Panc1 (cell line): Measurements from ENCODE around the gene RNF38.

Experiments used
- CTCF ChIP-seq: fragments of 450-650 bp; IDR thresholded peaks from 2 replicates; pipeline ENCODE4 v1.5.1; 2017; ENCODE audit warnings: mild to moderate bottlenecking
- POLR2AphosphoS5 ChIP-seq: IDR thresholded peaks from 2 replicates; pipeline ENCODE4 v1.6.1; 2012; ENCODE audit warnings: mild to moderate bottlenecking, low read depth, low read length, moderate library complexity
- SIN3A ChIP-seq: IDR thresholded peaks from 2 replicates; pipeline ENCODE4 v1.6.1; 2012; ENCODE audit warnings: low read depth, mild to moderate bottlenecking, low read length, moderate library complexity, borderline replicate concordance; ENCODE audit not compliant: insufficient read depth
- TF ChIP-seq, protein P1 (sequence below), 2 experiments: IDR thresholded peaks; 2 replicates each; pipeline ENCODE4 v1.6.1; 2011 to 2012; ENCODE audit warnings: low read depth in 2 of 2, control low read depth in 1 of 2, low read length in 1 of 2, mild to moderate bottlenecking in 1 of 2, moderate library complexity in 1 of 2; ENCODE audit not compliant: insufficient read depth in 1 of 2

- TF ChIP-seq CTCF (no peak), SIN3A (no peak), POLR2AphosphoS5 (no peak)
- TF ChIP-seq, protein P1, sequence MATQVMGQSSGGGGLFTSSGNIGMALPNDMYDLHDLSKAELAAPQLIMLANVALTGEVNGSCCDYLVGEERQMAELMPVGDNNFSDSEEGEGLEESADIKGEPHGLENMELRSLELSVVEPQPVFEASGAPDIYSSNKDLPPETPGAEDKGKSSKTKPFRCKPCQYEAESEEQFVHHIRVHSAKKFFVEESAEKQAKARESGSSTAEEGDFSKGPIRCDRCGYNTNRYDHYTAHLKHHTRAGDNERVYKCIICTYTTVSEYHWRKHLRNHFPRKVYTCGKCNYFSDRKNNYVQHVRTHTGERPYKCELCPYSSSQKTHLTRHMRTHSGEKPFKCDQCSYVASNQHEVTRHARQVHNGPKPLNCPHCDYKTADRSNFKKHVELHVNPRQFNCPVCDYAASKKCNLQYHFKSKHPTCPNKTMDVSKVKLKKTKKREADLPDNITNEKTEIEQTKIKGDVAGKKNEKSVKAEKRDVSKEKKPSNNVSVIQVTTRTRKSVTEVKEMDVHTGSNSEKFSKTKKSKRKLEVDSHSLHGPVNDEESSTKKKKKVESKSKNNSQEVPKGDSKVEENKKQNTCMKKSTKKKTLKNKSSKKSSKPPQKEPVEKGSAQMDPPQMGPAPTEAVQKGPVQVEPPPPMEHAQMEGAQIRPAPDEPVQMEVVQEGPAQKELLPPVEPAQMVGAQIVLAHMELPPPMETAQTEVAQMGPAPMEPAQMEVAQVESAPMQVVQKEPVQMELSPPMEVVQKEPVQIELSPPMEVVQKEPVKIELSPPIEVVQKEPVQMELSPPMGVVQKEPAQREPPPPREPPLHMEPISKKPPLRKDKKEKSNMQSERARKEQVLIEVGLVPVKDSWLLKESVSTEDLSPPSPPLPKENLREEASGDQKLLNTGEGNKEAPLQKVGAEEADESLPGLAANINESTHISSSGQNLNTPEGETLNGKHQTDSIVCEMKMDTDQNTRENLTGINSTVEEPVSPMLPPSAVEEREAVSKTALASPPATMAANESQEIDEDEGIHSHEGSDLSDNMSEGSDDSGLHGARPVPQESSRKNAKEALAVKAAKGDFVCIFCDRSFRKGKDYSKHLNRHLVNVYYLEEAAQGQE (IDR thresholded peaks at IDR 0.05; ENCODE audit: insufficient read depth in 1 of 2, low read depth in 2 of 2, low read length in 1 of 2) = no peak
Observed at GRCh38 chr9:36392489-36392888, 7.6 kb downstream of the RNF38 start.
